Neural crest cell (in vitro differentiated cells): Measurements from ENCODE around the gene HMGB1. TPM values are rescaled to one million over a fixed set of nuclear protein-coding genes. Genes with fewer than 3 reads are reported as not detected.

Source experiments
- DNase-seq: peaks from one replicate; pipeline ENCODE4 v3.0.0; 2021; ENCODE audit warnings: low read depth, mixed read lengths, low spot score
- H3K27ac Mint-ChIP-seq: one replicate; pipeline ENCODE4 v1.8.0; 2021; ENCODE audit warnings: mild to moderate bottlenecking, mixed read lengths; ENCODE audit not compliant: unreplicated experiment
- H3K27me3 Mint-ChIP-seq: 2 replicates; pipeline ENCODE4 v1.8.0; 2021; ENCODE audit warnings: low read depth, mild to moderate bottlenecking, mixed read lengths
- H3K36me3 Mint-ChIP-seq: 2 replicates; pipeline ENCODE4 v1.8.0; 2021; ENCODE audit warnings: low read depth, mild to moderate bottlenecking, mixed read lengths
- H3K4me1 Mint-ChIP-seq: 2 replicates; pipeline ENCODE4 v1.8.0; 2021; ENCODE audit warnings: mixed read lengths
- H3K4me3 Mint-ChIP-seq: one replicate; pipeline ENCODE4 v1.8.0; 2021; ENCODE audit warnings: mild to moderate bottlenecking, mixed read lengths
- H3K9me3 Mint-ChIP-seq: 2 replicates; pipeline ENCODE4 v1.8.0; 2021; ENCODE audit warnings: mixed read lengths
- CTCF ChIP-seq: fragments of 200-600 bp; sonication (generic); conservative IDR thresholded peaks from 2 replicates; pipeline ENCODE4 v1.5.0; 2021; ENCODE audit warnings: antibody characterized with exemption, mild to moderate bottlenecking
- total RNA-seq: library from RNA; stranded (reverse); gene quantifications from 2 replicates; pipeline ENCODE4 v1.2.1, GENCODE V29; 2021

Gene HMGB1
- total RNA-seq, 1 donor from 2014 or later: 735 TPM

- H3K4me3 Mint-ChIP-seq: no peak overlapping the region
- no peak for DNase-seq
- peaks cover 14% of the 10 kb centered on the region for H3K4me1 Mint-ChIP-seq
- H3K36me3 Mint-ChIP-seq: no peaks in the 10 kb centered on the region
- no peak for TF ChIP-seq CTCF
- H3K9me3 Mint-ChIP-seq: no peaks in the 10 kb centered on the region
- no peak overlapping the region for H3K27ac Mint-ChIP-seq
- H3K27me3 Mint-ChIP-seq: no peaks in the 10 kb centered on the region
Observed at GRCh38 chr13:30479154-30479882, 13.6 kb upstream of the HMGB1 start.

GRCh38 chr13:30477346-30478195 is 11.8 kb upstream of the HMGB1 start:
- Mint-ChIP-seq H3K36me3 (no peaks in the 10 kb centered on the region), H3K4me1 (peaks cover 14% of the 10 kb centered on the region), H3K27me3 (no peaks in the 10 kb centered on the region), H3K27ac (peak overlapping the region; percentile 66), H3K4me3 (no peak overlapping the region), H3K9me3 (no peaks in the 10 kb centered on the region)
- no peak for TF ChIP-seq CTCF
- DNase-seq: no peak

- H3K4me1 Mint-ChIP-seq: peaks cover 5% of the 10 kb centered on the region
- no peak for DNase-seq
- no peak overlapping the region for H3K27ac Mint-ChIP-seq
- H3K27me3 Mint-ChIP-seq: no peaks in the 10 kb centered on the region
- H3K9me3 Mint-ChIP-seq: no peaks in the 10 kb centered on the region
- no peaks in the 10 kb centered on the region for H3K36me3 Mint-ChIP-seq
- no peak for TF ChIP-seq CTCF
- H3K4me3 Mint-ChIP-seq: no peak overlapping the region
Observed at GRCh38 chr13:30473675-30474074, 7.9 kb upstream of the HMGB1 start.

- Mint-ChIP-seq H3K4me3 (peak overlapping the region; percentile 99), H3K9me3 (no peaks in the 10 kb centered on the region), H3K27me3 (peaks cover 14% of the 10 kb centered on the region), H3K27ac (no peak overlapping the region), H3K36me3 (peaks cover 18% of the 10 kb centered on the region), H3K4me1 (peaks cover 38% of the 10 kb centered on the region)
- no peak for TF ChIP-seq CTCF
- DNase-seq: no peak
Observed at GRCh38 chr13:30466841-30467252, 1.1 kb upstream of the HMGB1 start.

GRCh38 chr13:30466358-30466714 is 600 bp upstream of the HMGB1 start:
- Mint-ChIP-seq H3K36me3 (peaks cover 22% of the 10 kb centered on the region), H3K27ac (peak overlapping the region; percentile 100), H3K27me3 (peaks cover 15% of the 10 kb centered on the region), H3K4me1 (peaks cover 40% of the 10 kb centered on the region), H3K4me3 (peak overlapping the region; percentile 99), H3K9me3 (no peaks in the 10 kb centered on the region)
- DNase-seq: no peak
- no peak for TF ChIP-seq CTCF
